Measurements from ENCODE around the gene RGS19.

DNA sequence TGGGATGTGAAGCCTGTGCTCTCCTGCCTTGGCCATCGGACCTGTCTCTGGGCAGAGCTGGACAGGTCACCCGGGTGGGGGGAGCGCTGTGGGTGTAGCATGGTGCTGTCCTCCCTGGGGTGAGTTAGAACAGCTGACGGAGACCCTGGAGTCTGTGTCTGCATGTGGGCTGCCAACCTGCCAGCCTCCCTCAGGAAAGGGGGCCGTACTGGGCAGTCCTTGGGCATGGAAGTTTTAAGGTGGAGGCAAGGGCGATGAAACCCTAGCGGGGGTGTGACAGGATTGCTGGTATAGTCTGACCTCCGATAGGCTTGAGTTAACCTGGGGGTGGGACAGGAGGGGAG is 32.3 kb downstream of the RGS19 start:
- TF ChIP-seq ELF4 (IDR thresholded peaks at IDR 0.05), result no peak
- no peak for TF ChIP-seq ZNF384 (IDR thresholded peaks at IDR 0.05)
- TF ChIP-seq SP1 (IDR thresholded peaks at IDR 0.05), result no peak
- TF ChIP-seq TARDBP (IDR thresholded peaks at IDR 0.05), result no peak
- TF ChIP-seq L3MBTL2 (conservative IDR thresholded peaks at IDR 0.05), result no peak
- TF ChIP-seq SUZ12 (IDR thresholded peaks at IDR 0.05), result no peak
- no peak for TF ChIP-seq FOXM1 (IDR thresholded peaks at IDR 0.05; ENCODE audit: borderline replicate concordance)
- no peak for TF ChIP-seq HDGF (IDR thresholded peaks at IDR 0.05; ENCODE audit: borderline replicate concordance)
- TF ChIP-seq CTBP1 (IDR thresholded peaks at IDR 0.05; ENCODE audit: borderline replicate concordance), result no peak
- no peak for TF ChIP-seq BHLHE40 (IDR thresholded peaks at IDR 0.05; ENCODE audit: borderline replicate concordance)
- TF ChIP-seq ARNT (IDR thresholded peaks at IDR 0.05), result no peak
- no peak for TF ChIP-seq NFRKB (IDR thresholded peaks at IDR 0.05)
- TF ChIP-seq LEF1 (IDR thresholded peaks at IDR 0.05; ENCODE audit: borderline replicate concordance), result no peak

All from HEK293T (cell line).